ENCODE measurements around the gene DGKZ. TPM values are rescaled to one million over a fixed set of nuclear protein-coding genes. Genes with fewer than 3 reads are reported as not detected.

DGKZ gene
- total RNA-seq, 1 donor from 2014 or later, result 53.6 TPM

DNA sequence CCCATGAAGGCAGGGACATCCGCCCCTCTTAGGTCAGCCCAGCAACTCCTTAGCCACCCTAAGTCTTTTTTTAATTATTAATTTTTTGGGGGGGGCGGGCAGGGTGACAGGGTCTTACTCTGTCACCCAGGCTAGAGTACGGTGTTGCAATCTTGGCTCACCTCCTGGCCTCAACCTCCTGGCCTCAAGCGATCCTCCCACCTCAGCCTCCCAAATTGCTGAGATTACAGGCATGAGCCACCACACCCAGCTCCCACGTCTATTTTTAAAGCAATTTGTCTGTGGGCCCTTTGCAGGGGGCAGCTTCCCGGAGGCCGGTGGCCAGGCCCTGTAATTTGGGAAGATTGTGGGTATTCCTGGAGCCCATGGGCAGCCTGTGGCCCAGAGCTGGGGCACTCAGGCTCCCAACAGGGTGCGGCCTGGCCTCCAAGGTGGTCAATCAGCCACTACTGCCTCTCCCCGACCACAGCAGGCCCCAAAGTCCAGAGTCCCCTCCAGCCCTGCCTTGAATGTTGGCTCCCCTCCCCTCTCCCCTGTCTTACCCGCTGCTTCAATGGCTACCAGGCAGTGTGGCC, 42.6 kb upstream of the DGKZ start:
- no peaks in the 10 kb centered on the region for H3K9me3 Mint-ChIP-seq
- no peaks in the 10 kb centered on the region for H3K36me3 Mint-ChIP-seq (ENCODE audit: low read depth)
- H3K4me3 Mint-ChIP-seq, result no peak overlapping the region
- intact Hi-C loops (cut with micrococcal nuclease), result loop anchor here (10.0 kb wide), 1 partner anchor 180 kb away; the partner anchor contains the start of gene PHF21A
- H3K27me3 Mint-ChIP-seq, result peaks cover 23% of the 10 kb centered on the region
- DNase-seq, result no peak
- ATAC-seq (ENCODE audit: low read depth), result no peak
- ChIA-PET POLR2A (interaction anchor here (1.2 kb wide), 1 partner anchor 61 kb away, joined by 3 read pairs; no protein-coding TSS in a partner anchor), CTCF (interaction anchor here (1.7 to 1.8 kb wide), 2 partner anchors 9 to 65 kb away, joined by 3 to 6 read pairs; no protein-coding TSS in a partner anchor)
- TF ChIP-seq, protein P1, sequence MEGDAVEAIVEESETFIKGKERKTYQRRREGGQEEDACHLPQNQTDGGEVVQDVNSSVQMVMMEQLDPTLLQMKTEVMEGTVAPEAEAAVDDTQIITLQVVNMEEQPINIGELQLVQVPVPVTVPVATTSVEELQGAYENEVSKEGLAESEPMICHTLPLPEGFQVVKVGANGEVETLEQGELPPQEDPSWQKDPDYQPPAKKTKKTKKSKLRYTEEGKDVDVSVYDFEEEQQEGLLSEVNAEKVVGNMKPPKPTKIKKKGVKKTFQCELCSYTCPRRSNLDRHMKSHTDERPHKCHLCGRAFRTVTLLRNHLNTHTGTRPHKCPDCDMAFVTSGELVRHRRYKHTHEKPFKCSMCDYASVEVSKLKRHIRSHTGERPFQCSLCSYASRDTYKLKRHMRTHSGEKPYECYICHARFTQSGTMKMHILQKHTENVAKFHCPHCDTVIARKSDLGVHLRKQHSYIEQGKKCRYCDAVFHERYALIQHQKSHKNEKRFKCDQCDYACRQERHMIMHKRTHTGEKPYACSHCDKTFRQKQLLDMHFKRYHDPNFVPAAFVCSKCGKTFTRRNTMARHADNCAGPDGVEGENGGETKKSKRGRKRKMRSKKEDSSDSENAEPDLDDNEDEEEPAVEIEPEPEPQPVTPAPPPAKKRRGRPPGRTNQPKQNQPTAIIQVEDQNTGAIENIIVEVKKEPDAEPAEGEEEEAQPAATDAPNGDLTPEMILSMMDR (IDR thresholded peaks at IDR 0.05), result no peak
- H3K4me1 Mint-ChIP-seq, result peaks cover 11% of the 10 kb centered on the region
- no peak overlapping the region for H3K27ac Mint-ChIP-seq

DNA sequence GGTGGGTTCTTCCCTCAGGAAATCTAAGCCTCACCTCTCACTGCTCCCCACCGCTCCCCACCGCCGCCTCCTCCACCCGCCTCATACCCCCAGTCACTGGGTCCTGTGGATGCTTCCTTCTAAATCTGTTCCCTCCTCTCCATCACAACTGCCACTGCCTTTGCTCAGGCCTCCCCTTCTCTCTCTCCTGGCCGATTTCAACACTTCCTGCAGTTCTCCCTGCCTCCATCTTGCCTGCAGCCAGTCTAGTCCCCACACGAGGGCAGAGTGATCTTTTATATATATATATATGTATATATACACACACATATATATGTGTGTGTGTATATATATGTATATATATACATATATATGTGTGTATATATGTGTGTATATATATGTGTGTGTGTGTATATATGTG, 42.0 kb upstream of the DGKZ start:
- peaks cover 23% of the 10 kb centered on the region for H3K27me3 Mint-ChIP-seq
- DNase-seq (no peak), ATAC-seq (ENCODE audit: low read depth) (no peak)
- H3K4me1 Mint-ChIP-seq, result peaks cover 14% of the 10 kb centered on the region
- H3K36me3 Mint-ChIP-seq (ENCODE audit: low read depth), result no peaks in the 10 kb centered on the region
- intact Hi-C loops (cut with micrococcal nuclease), result loop anchor here (10.0 kb wide), 1 partner anchor 180 kb away; the partner anchor contains the start of gene PHF21A
- no peak overlapping the region for H3K4me3 Mint-ChIP-seq
- ChIA-PET POLR2A (no interaction called here), CTCF (interaction anchor here (1.8 kb wide), 1 partner anchor 66 kb away, joined by 6 read pairs; no protein-coding TSS in a partner anchor)
- H3K27ac Mint-ChIP-seq, result no peak overlapping the region
- H3K9me3 Mint-ChIP-seq, result no peaks in the 10 kb centered on the region
- TF ChIP-seq, protein P1 (IDR thresholded peaks at IDR 0.05), result no peak

DNA sequence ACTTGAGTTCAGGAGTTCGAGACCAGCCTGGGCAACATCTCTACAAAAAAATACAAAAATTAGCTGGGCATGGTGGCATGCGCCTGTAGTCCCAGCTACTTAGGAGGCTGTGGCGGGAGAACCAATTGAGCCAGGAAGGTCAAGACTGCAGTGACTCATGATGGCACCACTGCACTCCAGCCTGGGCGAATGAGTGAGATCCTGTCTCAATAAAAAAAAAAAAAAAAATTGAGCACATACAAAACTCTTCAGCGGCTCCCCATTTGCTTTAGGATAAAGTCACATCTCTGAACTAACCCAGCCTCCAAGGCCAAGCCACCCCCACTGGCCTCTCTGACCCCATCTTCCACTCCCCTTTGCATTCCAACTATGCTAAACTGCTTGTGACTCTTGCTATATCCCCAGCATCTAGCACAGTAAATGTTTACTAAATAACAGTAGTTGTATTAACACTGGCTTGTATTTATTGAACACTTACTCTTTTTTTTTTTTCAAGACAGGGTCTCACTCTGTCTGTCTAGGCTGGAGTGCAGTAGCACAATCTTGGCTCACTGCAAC, 40.9 kb upstream of the DGKZ start:
- H3K4me3 Mint-ChIP-seq, result no peak overlapping the region
- TF ChIP-seq, protein P1 (IDR thresholded peaks at IDR 0.05), result no peak
- intact Hi-C loops (cut with micrococcal nuclease), result loop anchor here (10.0 kb wide), 1 partner anchor 182 kb away; the partner anchor contains the start of gene PHF21A
- H3K27ac Mint-ChIP-seq, result no peak overlapping the region
- ChIA-PET CTCF (interaction anchor here (8.9 kb wide), 1 partner anchor 66 kb away, joined by 119 read pairs; no protein-coding TSS in a partner anchor), POLR2A (no interaction called here)
- ATAC-seq (ENCODE audit: low read depth) (no peak), DNase-seq (no peak)
- peaks cover 22% of the 10 kb centered on the region for H3K27me3 Mint-ChIP-seq
- H3K36me3 Mint-ChIP-seq (ENCODE audit: low read depth), result no peaks in the 10 kb centered on the region
- peaks cover 14% of the 10 kb centered on the region for H3K4me1 Mint-ChIP-seq
- no peaks in the 10 kb centered on the region for H3K9me3 Mint-ChIP-seq

DNA sequence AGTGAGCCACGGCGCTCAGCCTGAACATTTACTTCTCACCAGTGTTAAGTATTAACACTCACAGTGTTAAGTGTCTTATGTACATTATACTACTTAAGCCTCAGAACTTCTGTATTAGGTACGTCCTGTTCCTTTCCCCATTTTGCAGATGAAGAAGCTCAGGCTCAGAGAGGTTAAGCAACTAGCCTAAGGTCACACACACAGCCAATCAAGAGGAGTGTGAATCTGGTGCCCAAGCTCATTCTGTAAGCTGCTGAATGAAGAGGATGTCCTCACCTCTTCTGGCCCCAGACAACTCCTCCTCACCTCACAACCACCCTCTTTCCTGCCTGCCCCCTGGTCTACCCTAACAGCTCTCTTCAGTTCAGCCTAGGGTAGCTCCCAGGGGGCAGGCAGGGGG, 39.9 kb upstream of the DGKZ start:
- no peak overlapping the region for H3K27ac Mint-ChIP-seq
- no peaks in the 10 kb centered on the region for H3K36me3 Mint-ChIP-seq (ENCODE audit: low read depth)
- H3K9me3 Mint-ChIP-seq, result no peaks in the 10 kb centered on the region
- ATAC-seq (ENCODE audit: low read depth) (no peak), DNase-seq (no peak)
- intact Hi-C loops (cut with micrococcal nuclease), result loop anchor here (10.0 kb wide), 1 partner anchor 183 kb away; the partner anchor contains the start of gene PHF21A
- H3K4me1 Mint-ChIP-seq, result peaks cover 14% of the 10 kb centered on the region
- ChIA-PET CTCF (interaction anchor here (8.9 kb wide), 1 partner anchor 67 kb away, joined by 119 read pairs; no protein-coding TSS in a partner anchor), POLR2A (interaction anchor here (0.5 kb wide), 1 partner anchor 435 kb away, joined by 3 read pairs; no protein-coding TSS in a partner anchor)
- H3K4me3 Mint-ChIP-seq, result no peak overlapping the region
- TF ChIP-seq, protein P1 (IDR thresholded peaks at IDR 0.05), result no peak
- H3K27me3 Mint-ChIP-seq, result peaks cover 21% of the 10 kb centered on the region

DNA sequence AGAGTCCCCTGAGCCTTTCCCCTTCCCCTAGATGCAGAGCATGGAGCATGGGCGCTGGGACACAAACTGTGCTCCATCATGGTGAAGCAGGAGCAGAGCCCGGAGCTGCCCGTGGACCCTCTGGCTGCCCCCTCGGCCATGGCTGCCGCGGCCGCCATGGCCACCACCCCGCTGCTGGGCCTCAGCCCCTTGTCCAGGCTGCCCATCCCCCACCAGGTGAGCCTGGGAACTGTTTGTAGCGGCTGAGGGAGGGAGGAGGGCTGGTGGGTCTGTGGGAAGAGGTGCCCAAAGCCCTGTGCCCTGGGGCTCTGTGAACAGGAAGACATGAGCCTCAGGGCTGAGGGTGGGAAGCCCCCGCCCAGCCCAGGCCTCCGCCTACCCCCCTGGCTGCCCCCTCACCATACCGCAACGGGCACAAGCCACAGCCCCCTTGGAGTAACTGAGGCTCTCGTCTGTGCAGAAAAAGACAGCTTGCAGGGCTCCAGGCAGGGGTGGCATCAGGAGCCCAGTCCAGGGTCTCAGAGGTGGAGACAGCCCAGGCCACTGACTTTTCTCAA, 39.4 kb upstream of the DGKZ start:
- POLR2A ChIA-PET, result interaction anchor here (0.5 kb wide), 1 partner anchor 436 kb away, joined by 3 read pairs; no protein-coding TSS in a partner anchor
- peaks cover 21% of the 10 kb centered on the region for H3K27me3 Mint-ChIP-seq
- no peak overlapping the region for H3K27ac Mint-ChIP-seq
- no peak for ATAC-seq (ENCODE audit: low read depth)
- DNase-seq, result no peak
- no peaks in the 10 kb centered on the region for H3K36me3 Mint-ChIP-seq (ENCODE audit: low read depth)
- intact Hi-C loops (cut with micrococcal nuclease), result loop anchor here (1.0 to 10.0 kb wide), 2 partner anchors 69 to 183 kb away; partner anchors contain the start of gene PHF21A
- CTCF ChIA-PET, result interaction anchor here (1.5 to 8.9 kb wide), 2 partner anchors 11 to 67 kb away, joined by 7 to 119 read pairs; no protein-coding TSS in a partner anchor
- TF ChIP-seq, protein P1 (IDR thresholded peaks at IDR 0.05), result no peak
- H3K9me3 Mint-ChIP-seq, result no peaks in the 10 kb centered on the region
- H3K4me3 Mint-ChIP-seq, result no peak overlapping the region
- peaks cover 10% of the 10 kb centered on the region for H3K4me1 Mint-ChIP-seq

Measured in activated B cell treated with CpG ODN at 0.5 μM for 24 hours (primary cell).